K562 (cell line): ENCODE measurements around the gene SERAC1. TPM values are rescaled to one million over a fixed set of nuclear protein-coding genes. Genes with fewer than 3 reads are reported as not detected.

ENCODE experiments used
- ATAC-seq: fragments of 200-7000 bp; cut with Tn5 transposase; 3 replicates; pipeline ENCODE4 v1.9.1; 2020; ENCODE audit warnings: moderate library complexity
- BruUV-seq: library from RNA; stranded (reverse); fragments of 400-500 nt; replicated peaks from 2 replicates; lab custom pipeline; 2021; lab: Mats Ljungman, UMichigan
- CTCF ChIA-PET: fragments of 300-600 bp; formaldehyde crosslinking; extraction: SDS; loops from one replicate; lab custom pipeline; 2021; ENCODE audit warnings: low intra/inter-chr PET ratio; lab: Yijun Ruan, JAX
- POLR2A ChIA-PET: fragments of 300-600, 350-650 bp; sonication (Branson Sonifier 250); formaldehyde crosslinking; extraction: SDS; loops from one replicate; lab custom pipeline; 2021; ENCODE audit warnings: antibody characterized with exemption, inconsistent platforms; lab: Yijun Ruan, JAX
- DNase-seq, 4 experiments: peaks; one replicate each; pipeline versions ENCODE4 v3.0.0 to v3.0.0-alpha.2; 2011 to 2018; ENCODE audit warnings: low spot score in 3 of 4, mixed read lengths in 3 of 4; ENCODE audit errors: extremely low read depth in 1 of 4
- FAIRE-seq: peaks from 2 replicates; lab custom pipeline; 2011; peaks lifted over from hg19 to GRCh38; lab: Jason Lieb, UNC
- H2AFZ ChIP-seq: 2 replicates; pipeline ENCODE4 v1.6.0; 2011; ENCODE audit warnings: low read depth, low read length, control low read depth, inconsistent platforms
- H3K27ac ChIP-seq: fragments of 200-600 bp; 3 replicates; pipeline ENCODE4 v1.8.0; 2011; ENCODE audit warnings: low read depth, mild to moderate bottlenecking, control low read depth, inconsistent platforms, low read length, moderate library complexity, mixed read lengths; ENCODE audit errors: extremely low read depth
- H3K27me3 ChIP-seq, 2 experiments: fragments of 300-600 bp in 1 of 2; 2 replicates in 1 of 2; 3 replicates in 1 of 2; pipeline versions ENCODE4 v1.6.0 to v1.8.0; 2011; ENCODE audit warnings: inconsistent platforms in 2 of 2, low read length in 2 of 2, mild to moderate bottlenecking in 1 of 2, mixed read lengths in 1 of 2, moderate library complexity in 1 of 2; ENCODE audit not compliant: control insufficient read depth in 2 of 2, insufficient read depth in 2 of 2
- H3K36me3 ChIP-seq: fragments of 300-600 bp; 3 replicates; pipeline ENCODE4 v1.8.0; 2011; ENCODE audit warnings: mild to moderate bottlenecking, low read length, inconsistent platforms; ENCODE audit not compliant: control insufficient read depth, insufficient read depth
- H3K4me1 ChIP-seq, 2 experiments: fragments of 200-600 bp in 1 of 2; replicated peaks in 1 of 2; 2 replicates in 1 of 2; 3 replicates in 1 of 2; pipeline versions ENCODE4 v1.5.1 to v1.8.0; 2011; ENCODE audit warnings: inconsistent platforms in 2 of 2, low read length in 2 of 2, mild to moderate bottlenecking in 1 of 2, mixed read lengths in 1 of 2, moderate library complexity in 1 of 2; ENCODE audit not compliant: control insufficient read depth in 2 of 2, insufficient read depth in 2 of 2
- H3K4me2 ChIP-seq: 2 replicates; pipeline ENCODE4 v1.6.1; 2011; ENCODE audit warnings: low read length, control low read depth, inconsistent platforms, mixed read lengths; ENCODE audit not compliant: insufficient read depth
- H3K4me3 ChIP-seq: fragments of 200-600 bp; sonication (generic), shearing (Covaris generic); 2 replicates; pipeline ENCODE4 v1.5.1; 2016; ENCODE audit warnings: control low read depth, inconsistent platforms
- H3K79me2 ChIP-seq: fragments of 200-600 bp; 3 replicates; pipeline ENCODE4 v1.8.0; 2011; ENCODE audit warnings: low read length, inconsistent platforms; ENCODE audit not compliant: control insufficient read depth, insufficient read depth
- H3K9ac ChIP-seq, 2 experiments: 2 replicates each; pipeline versions ENCODE4 v1.6.0 to v1.6.1; 2011; ENCODE audit warnings: low read depth in 2 of 2, low read length in 2 of 2, control low read depth in 1 of 2, inconsistent platforms in 1 of 2, mild to moderate bottlenecking in 1 of 2, mixed read lengths in 1 of 2; ENCODE audit not compliant: insufficient read depth in 1 of 2
- H3K9me1 ChIP-seq: one replicate; pipeline ENCODE4 v1.6.0; 2011; ENCODE audit warnings: inconsistent platforms, mild to moderate bottlenecking, low read length, moderate library complexity; ENCODE audit not compliant: control insufficient read depth, insufficient read depth
- H3K9me3 ChIP-seq: replicated peaks from 2 replicates; pipeline ENCODE4 v1.5.1; 2011; ENCODE audit warnings: low read depth, low read length, inconsistent platforms; ENCODE audit not compliant: control insufficient read depth, insufficient read depth
- H4K20me1 ChIP-seq: replicated peaks from 2 replicates; pipeline ENCODE4 v1.6.1; 2011; ENCODE audit warnings: low read length, inconsistent platforms, mixed read lengths; ENCODE audit not compliant: control insufficient read depth, insufficient read depth
- KLF1 ChIP-seq: fragments of 450-650 bp; IDR thresholded peaks from 2 replicates; pipeline ENCODE4 v1.6.1; 2016; ENCODE audit warnings: missing genetic modification characterization, missing compliant biosample characterization
- MAZ ChIP-seq, 2 experiments: fragments of 450-650 bp in 1 of 2; sonication (generic) in 1 of 2; formaldehyde crosslinking; IDR thresholded peaks in 1 of 2; conservative IDR thresholded peaks in 1 of 2; 2 replicates each; pipeline versions ENCODE4 v1.4.0 to v1.5.0; 2020; ENCODE audit warnings: mild to moderate bottlenecking in 1 of 2, missing genetic modification reagents in 1 of 2
- NCOA2 ChIP-seq, 2 experiments: fragments of 450-650 bp; IDR thresholded peaks; 2 replicates each; pipeline ENCODE4 v1.6.1; 2018; ENCODE audit warnings: mild to moderate bottlenecking in 2 of 2, moderate library complexity in 1 of 2; ENCODE audit not compliant: partially characterized antibody in 2 of 2
- NCOA4 ChIP-seq: fragments of 450-650 bp; IDR thresholded peaks from 2 replicates; pipeline ENCODE4 v1.6.1; 2018; ENCODE audit warnings: mild to moderate bottlenecking; ENCODE audit not compliant: partially characterized antibody
- NFXL1 ChIP-seq: fragments of 450-650 bp; formaldehyde crosslinking; IDR thresholded peaks from 2 replicates; pipeline ENCODE4 v1.4.0; 2021; ENCODE audit warnings: mild to moderate bottlenecking
- POLR2AphosphoS2 ChIP-seq: IDR thresholded peaks from 2 replicates; pipeline ENCODE4 v1.6.1; 2012; ENCODE audit warnings: low read length, improper control_type of control experiment
- RFX5 ChIP-seq: IDR thresholded peaks from 2 replicates; pipeline ENCODE4 v1.6.1; 2011; ENCODE audit warnings: low read depth, mild to moderate bottlenecking, improper control_type of control experiment, low read length
- SNIP1 ChIP-seq: fragments of 450-650 bp; IDR thresholded peaks from 2 replicates; pipeline ENCODE4 v1.7.1; 2017; ENCODE audit warnings: low read depth, mild to moderate bottlenecking
- SUPT5H ChIP-seq: fragments of 450-650 bp; IDR thresholded peaks from 2 replicates; pipeline ENCODE4 v1.6.1; 2016
- ZNF12 ChIP-seq: sonication (generic); formaldehyde crosslinking; IDR thresholded peaks from 2 replicates; pipeline ENCODE4 v1.4.0; 2020; ENCODE audit warnings: mild to moderate bottlenecking, missing genetic modification reagents
- ZNF143 ChIP-seq: sonication (generic); formaldehyde crosslinking; IDR thresholded peaks from 2 replicates; pipeline ENCODE4 v1.9.0; 2022; ENCODE audit warnings: mild to moderate bottlenecking, missing genetic modification reagents
- WGBS: fragments of 100-300 bp; shearing (Covaris generic); methylation state at CpG from one replicate; pipeline ENCODE4 v1.1.6; 2016; ENCODE audit warnings: low coverage, mixed read lengths; ENCODE audit not compliant: insufficient coverage; ENCODE audit errors: missing lambda C conversion rate; 5-methylcytosine and 5-hydroxymethylcytosine counted together
- in situ Hi-C: fragments of 300-500 bp; cut with MboI; formaldehyde crosslinking; loops from 4 replicates; pipeline ENCODE4 v1.15.0; 2018; ENCODE audit warnings: inconsistent platforms, mixed read lengths
- intact Hi-C: fragments of 100-400 bp; cut with micrococcal nuclease; formaldehyde crosslinking; loops from 2 replicates; pipeline ENCODE4 v1.14.2; 2022
- polyA plus RNA-seq, 8 experiments: library from polyadenylated mRNA; depleted of rRNA in 4 of 8; stranded (reverse) in 5 of 8; unstranded in 3 of 8; fragments of >200 nt; fragmentation: Nextera tagmentation in 2 of 8; fragmentation: Illumina TruSeq in 1 of 8; extraction: Ambion mirVana in 2 of 8; extraction: Trizol in 1 of 8; gene quantifications; 2 replicates each; pipeline versions ENCODE4 v1.2.1 to v1.2.3, GENCODE V29; 2011 to 2014; ENCODE audit warnings: inconsistent platforms in 1 of 8, missing spikeins in 1 of 8
- total RNA-seq, 7 experiments: library from RNA; depleted of rRNA in 6 of 7; stranded (reverse); fragments of >200 nt in 6 of 7; fragmentation: Illumina TruSeq in 2 of 7; extraction: Trizol in 2 of 7; gene quantifications; 2 replicates each; pipeline versions ENCODE4 v1.2.1 to v1.2.3, GENCODE V29; 2011 to 2021; ENCODE audit warnings: low replicate concordance in 1 of 7
- TF ChIP-seq, protein P1 (sequence below): fragments of 450-650 bp; IDR thresholded peaks from 2 replicates; pipeline ENCODE4 v1.6.1; 2016
- TF ChIP-seq, protein P2 (sequence below): sonication (generic); formaldehyde crosslinking; IDR thresholded peaks from 2 replicates; pipeline ENCODE4 v1.8.0; 2022; ENCODE audit warnings: missing genetic modification reagents, mild to moderate bottlenecking, moderate library complexity, borderline replicate concordance
- TF ChIP-seq, protein P3 (sequence below): IDR thresholded peaks from 2 replicates; pipeline ENCODE4 v1.6.1; 2012; ENCODE audit warnings: low read depth, low read length, improper control_type of control experiment, borderline replicate concordance
- TF ChIP-seq, protein P4 (sequence below): fragments of 450-650 bp; IDR thresholded peaks from 2 replicates; pipeline ENCODE4 v1.6.1; 2018; ENCODE audit not compliant: partially characterized antibody

SERAC1 gene
- total and polyA plus RNA-seq, 9 of the 15 experiments (the other 6 are each of a cell fraction or from before 2014, with no cell fraction given), result 1.8 to 6.2 (median 2.8) TPM

DNA sequence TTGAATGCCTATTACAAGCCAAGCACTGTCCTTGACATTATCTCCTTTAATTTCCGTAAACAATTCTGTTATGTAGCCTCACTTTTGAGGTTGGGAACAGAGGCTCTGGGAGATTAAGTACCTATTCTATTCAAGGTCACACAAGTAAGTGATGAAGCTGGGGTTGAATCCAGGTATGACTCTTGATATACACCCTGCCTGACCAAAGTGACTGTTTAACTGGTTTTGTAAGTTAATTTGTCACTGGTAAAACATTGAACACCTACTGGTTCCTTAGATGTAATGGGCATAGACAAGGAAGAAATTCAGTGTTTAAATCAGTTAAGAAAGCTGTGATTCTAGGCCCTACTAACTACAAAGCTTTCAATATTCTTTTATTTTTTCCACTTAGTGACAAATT lies 23.0 kb upstream of the SERAC1 start (continued):
- TF ChIP-seq NCOA2 (IDR thresholded peaks at IDR 0.05; ENCODE audit: partially characterized antibody in 2 of 2) (no peak), NCOA4 (no peak), SUPT5H (no peak)

DNA sequence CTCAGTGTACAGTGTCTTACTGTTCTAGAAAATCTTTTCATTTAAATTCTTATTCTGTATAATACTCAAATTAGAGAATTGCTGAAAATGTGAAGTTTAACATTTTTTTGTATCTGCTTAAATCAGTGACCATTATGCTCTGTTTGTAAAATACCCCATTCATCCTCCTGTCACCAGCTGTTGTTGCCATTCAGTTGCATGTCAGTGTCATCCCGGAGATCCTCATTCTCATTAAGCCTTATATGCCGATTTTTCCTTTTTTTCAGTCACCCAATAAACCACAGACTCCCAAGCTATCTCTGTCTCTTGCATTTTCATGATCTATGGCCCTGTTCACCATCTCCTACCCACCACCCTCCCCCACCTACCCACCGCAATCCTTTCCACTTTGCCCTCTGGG lies 20.5 kb upstream of the SERAC1 start:
- FAIRE-seq, result peak; percentile 44
- Histone ChIP-seq H3K79me2 (no peaks in the 10 kb centered on the region), H3K9me3 (no peaks in the 10 kb centered on the region), H2AFZ (no peak overlapping the region), H3K9ac (no peak overlapping the region), H3K4me3 (no peak overlapping the region), H3K4me2 (no peak overlapping the region), H3K9me1 (no peaks in the 10 kb centered on the region), H3K4me1 (peaks cover 0 to under 1% of the 10 kb centered on the region in 2 experiments; a peak in 1 of 5 replicates), H3K27me3 (no peaks in the 10 kb centered on the region), H4K20me1 (no peaks in the 10 kb centered on the region), H3K27ac (no peak overlapping the region), H3K36me3 (peaks cover 15% of the 10 kb centered on the region; the same call in 1 of the 3 replicates)
- ChIA-PET POLR2A (interaction anchor here (1.1 to 1.3 kb wide), 2 partner anchors 9 to 20 kb away, joined by 4 read pairs; no protein-coding TSS in a partner anchor), CTCF (no interaction called here)
- WGBS, result 57% methylated on average over 3 of the region's 3 CpGs
- no peak for ATAC-seq
- DNase-seq, result no peak
- in situ Hi-C loops, result no loop called here
- intact Hi-C loops, result no loop called here
- no TSS peak for BruUV-seq
- TF ChIP-seq, protein P1, sequence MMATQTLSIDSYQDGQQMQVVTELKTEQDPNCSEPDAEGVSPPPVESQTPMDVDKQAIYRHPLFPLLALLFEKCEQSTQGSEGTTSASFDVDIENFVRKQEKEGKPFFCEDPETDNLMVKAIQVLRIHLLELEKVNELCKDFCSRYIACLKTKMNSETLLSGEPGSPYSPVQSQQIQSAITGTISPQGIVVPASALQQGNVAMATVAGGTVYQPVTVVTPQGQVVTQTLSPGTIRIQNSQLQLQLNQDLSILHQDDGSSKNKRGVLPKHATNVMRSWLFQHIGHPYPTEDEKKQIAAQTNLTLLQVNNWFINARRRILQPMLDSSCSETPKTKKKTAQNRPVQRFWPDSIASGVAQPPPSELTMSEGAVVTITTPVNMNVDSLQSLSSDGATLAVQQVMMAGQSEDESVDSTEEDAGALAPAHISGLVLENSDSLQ, result no peak
- TF ChIP-seq NFXL1 (no peak), ZNF12 (no peak), MAZ (CRISPR knock-in tag; conservative IDR thresholded peaks at IDR 0.05 in 1 of 2, IDR thresholded peaks at IDR 0.05 in 1 of 2) (no peak), SNIP1 (no peak), POLR2AphosphoS2 (no peak), ZNF143 (no peak), RFX5 (no peak), KLF1 (no peak)
- TF ChIP-seq, protein P2, sequence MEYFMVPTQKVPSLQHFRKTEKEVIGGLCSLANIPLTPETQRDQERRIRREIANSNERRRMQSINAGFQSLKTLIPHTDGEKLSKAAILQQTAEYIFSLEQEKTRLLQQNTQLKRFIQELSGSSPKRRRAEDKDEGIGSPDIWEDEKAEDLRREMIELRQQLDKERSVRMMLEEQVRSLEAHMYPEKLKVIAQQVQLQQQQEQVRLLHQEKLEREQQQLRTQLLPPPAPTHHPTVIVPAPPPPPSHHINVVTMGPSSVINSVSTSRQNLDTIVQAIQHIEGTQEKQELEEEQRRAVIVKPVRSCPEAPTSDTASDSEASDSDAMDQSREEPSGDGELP (CRISPR knock-in tag), result no peak
- TF ChIP-seq, protein P3, sequence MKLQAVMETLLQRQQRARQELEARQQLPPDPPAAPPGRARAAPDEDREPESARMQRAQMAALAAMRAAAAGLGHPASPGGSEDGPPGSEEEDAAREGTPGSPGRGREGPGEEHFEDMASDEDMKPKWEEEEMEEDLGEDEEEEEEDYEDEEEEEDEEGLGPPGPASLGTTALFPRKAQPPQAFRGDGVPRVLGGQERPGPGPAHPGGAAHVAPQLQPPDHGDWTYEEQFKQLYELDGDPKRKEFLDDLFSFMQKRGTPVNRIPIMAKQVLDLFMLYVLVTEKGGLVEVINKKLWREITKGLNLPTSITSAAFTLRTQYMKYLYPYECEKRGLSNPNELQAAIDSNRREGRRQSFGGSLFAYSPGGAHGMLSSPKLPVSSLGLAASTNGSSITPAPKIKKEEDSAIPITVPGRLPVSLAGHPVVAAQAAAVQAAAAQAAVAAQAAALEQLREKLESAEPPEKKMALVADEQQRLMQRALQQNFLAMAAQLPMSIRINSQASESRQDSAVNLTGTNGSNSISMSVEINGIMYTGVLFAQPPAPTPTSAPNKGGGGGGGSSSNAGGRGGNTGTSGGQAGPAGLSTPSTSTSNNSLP, result no peak
- TF ChIP-seq, protein P4, sequence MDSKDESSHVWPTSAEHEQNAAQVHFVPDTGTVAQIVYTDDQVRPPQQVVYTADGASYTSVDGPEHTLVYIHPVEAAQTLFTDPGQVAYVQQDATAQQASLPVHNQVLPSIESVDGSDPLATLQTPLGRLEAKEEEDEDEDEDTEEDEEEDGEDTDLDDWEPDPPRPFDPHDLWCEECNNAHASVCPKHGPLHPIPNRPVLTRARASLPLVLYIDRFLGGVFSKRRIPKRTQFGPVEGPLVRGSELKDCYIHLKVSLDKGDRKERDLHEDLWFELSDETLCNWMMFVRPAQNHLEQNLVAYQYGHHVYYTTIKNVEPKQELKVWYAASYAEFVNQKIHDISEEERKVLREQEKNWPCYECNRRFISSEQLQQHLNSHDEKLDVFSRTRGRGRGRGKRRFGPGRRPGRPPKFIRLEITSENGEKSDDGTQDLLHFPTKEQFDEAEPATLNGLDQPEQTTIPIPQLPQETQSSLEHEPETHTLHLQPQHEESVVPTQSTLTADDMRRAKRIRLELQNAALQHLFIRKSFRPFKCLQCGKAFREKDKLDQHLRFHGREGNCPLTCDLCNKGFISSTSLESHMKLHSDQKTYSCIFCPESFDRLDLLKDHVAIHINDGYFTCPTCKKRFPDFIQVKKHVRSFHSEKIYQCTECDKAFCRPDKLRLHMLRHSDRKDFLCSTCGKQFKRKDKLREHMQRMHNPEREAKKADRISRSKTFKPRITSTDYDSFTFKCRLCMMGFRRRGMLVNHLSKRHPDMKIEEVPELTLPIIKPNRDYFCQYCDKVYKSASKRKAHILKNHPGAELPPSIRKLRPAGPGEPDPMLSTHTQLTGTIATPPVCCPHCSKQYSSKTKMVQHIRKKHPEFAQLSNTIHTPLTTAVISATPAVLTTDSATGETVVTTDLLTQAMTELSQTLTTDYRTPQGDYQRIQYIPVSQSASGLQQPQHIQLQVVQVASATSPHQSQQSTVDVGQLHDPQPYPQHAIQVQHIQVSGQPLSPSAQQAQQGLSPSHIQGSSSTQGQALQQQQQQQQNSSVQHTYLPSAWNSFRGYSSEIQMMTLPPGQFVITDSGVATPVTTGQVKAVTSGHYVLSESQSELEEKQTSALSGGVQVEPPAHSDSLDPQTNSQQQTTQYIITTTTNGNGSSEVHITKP, result no peak
